Colonic mucosa (tissue), 4 donors: ENCODE data around the gene SMIM45.

Experiments
- DNase-seq: peaks from one replicate; pipeline ENCODE4 v3.0.0-alpha.2; 2020
- H3K27ac ChIP-seq: fragments of 200-600 bp; one replicate; pipeline ENCODE4 v1.8.0; 2021
- H3K27me3 ChIP-seq: fragments of 200-600 bp; one replicate; pipeline ENCODE4 v1.8.0; 2021
- H3K36me3 ChIP-seq: fragments of 200-600 bp; one replicate; pipeline ENCODE4 v1.8.0; 2021
- H3K4me1 ChIP-seq: fragments of 200-600 bp; one replicate; pipeline ENCODE4 v1.8.0; 2021; ENCODE audit warnings: mild to moderate bottlenecking
- H3K4me3 ChIP-seq: fragments of 200-600 bp; one replicate; pipeline ENCODE4 v1.8.0; 2021
- H3K9ac ChIP-seq, 2 donors: one replicate each; pipeline ENCODE4 v1.7.0; 2013; ENCODE audit warnings: control low read depth in 2 of 2, low read depth in 2 of 2, low read length in 2 of 2
- H3K9me3 ChIP-seq: fragments of 200-600 bp; one replicate; pipeline ENCODE4 v1.8.0; 2021
- intact Hi-C: fragments of 100-400 bp; cut with DNase I; formaldehyde crosslinking; loops from one replicate; pipeline ENCODE4 v1.14.1; 2022
- TF ChIP-seq, protein P1 (sequence below): fragments of 200-600 bp; IDR thresholded peaks from one replicate; pipeline ENCODE4 v1.8.0; 2022; ENCODE audit warnings: antibody characterized with exemption, mild to moderate bottlenecking
- donor health status: healthy.
- donor health status: DM: no; HTN: no; CAD: no.
- donor health status: DM: no; HTN: no; CAD: no.

Gene SMIM45

GRCh38 chr22:41951898-41952474, at the start of gene SMIM45:
Gene SMIM45, plus strand, starts transcription at chr22:41952150.
- no peak within 1 kb of the TSS for H3K9ac ChIP-seq
- no peak for DNase-seq
- no peaks in the 10 kb centered on the region for H3K9me3 ChIP-seq
- TF ChIP-seq, protein P1, sequence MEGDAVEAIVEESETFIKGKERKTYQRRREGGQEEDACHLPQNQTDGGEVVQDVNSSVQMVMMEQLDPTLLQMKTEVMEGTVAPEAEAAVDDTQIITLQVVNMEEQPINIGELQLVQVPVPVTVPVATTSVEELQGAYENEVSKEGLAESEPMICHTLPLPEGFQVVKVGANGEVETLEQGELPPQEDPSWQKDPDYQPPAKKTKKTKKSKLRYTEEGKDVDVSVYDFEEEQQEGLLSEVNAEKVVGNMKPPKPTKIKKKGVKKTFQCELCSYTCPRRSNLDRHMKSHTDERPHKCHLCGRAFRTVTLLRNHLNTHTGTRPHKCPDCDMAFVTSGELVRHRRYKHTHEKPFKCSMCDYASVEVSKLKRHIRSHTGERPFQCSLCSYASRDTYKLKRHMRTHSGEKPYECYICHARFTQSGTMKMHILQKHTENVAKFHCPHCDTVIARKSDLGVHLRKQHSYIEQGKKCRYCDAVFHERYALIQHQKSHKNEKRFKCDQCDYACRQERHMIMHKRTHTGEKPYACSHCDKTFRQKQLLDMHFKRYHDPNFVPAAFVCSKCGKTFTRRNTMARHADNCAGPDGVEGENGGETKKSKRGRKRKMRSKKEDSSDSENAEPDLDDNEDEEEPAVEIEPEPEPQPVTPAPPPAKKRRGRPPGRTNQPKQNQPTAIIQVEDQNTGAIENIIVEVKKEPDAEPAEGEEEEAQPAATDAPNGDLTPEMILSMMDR = no peak
- H3K27me3 ChIP-seq = no peaks in the 10 kb centered on the region
- H3K27ac ChIP-seq = no peak within 1 kb of the TSS
- H3K4me3 ChIP-seq = no peak within 1 kb of the TSS
- intact Hi-C loops = no loop called here
- H3K4me1 ChIP-seq = no peaks in the 10 kb centered on the region
- H3K36me3 ChIP-seq = no peaks in the 10 kb centered on the region

GRCh38 chr22:41902932-41903421, 49.0 kb upstream of the SMIM45 start:
- no peaks in the 10 kb centered on the region for H3K4me1 ChIP-seq
- intact Hi-C loops = no loop called here
- TF ChIP-seq, protein P1 = no peak
- no peaks in the 10 kb centered on the region for H3K9me3 ChIP-seq
- no peak overlapping the region for H3K9ac ChIP-seq
- no peak overlapping the region for H3K4me3 ChIP-seq
- DNase-seq = no peak
- peaks cover 16% of the 10 kb centered on the region for H3K36me3 ChIP-seq
- no peak overlapping the region for H3K27ac ChIP-seq
- no peaks in the 10 kb centered on the region for H3K27me3 ChIP-seq

DNA sequence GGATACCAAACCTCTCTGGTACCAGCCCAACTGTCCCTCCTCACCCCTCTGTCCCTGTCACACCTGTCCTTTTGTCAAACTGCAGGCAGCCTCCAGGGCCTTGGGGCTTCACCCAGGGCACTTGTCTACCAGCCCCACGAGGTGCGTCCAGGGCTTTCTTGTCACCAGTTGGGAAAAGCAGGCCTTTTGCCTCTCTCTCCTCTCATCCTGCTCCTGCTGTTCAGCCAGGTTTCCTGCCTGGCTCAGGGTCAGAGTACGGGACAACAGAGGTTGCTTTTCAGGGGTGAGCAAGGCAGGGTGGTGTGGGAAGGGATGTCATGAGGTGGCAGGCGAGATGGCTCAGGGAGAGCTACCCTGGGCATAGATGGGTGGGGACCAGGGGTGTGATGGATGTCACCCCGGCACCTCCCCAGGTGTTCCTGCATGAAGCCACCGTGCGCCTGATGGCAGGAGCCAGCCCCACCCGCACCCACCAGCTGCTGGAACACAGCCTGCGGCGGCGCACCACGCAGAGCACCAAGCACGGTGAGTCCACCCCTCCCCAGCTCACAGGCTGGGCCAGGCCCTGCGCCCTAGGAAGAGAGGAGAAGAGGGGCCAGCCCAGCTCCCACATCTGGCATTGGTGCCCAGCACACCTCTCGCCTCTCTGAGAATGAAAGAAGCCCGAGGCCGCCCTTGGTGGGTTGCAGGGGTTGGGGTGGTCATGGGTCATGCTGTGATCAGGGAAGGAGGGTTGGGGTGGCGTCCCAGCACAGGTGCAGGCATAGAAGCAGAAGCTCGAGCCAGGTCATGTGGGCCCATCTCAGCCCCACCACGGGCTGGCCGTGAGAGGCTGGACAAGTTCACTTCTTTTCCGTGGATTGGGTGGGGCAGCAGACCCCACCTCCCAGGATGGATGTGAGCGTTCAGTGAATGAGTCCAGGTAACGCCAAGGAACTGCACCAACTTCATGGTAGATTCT, 47.2 kb upstream of the SMIM45 start:
- no peak overlapping the region for H3K9ac ChIP-seq
- no peaks in the 10 kb centered on the region for H3K9me3 ChIP-seq
- intact Hi-C loops = no loop called here
- H3K4me3 ChIP-seq = no peak overlapping the region
- H3K36me3 ChIP-seq = peaks cover 7% of the 10 kb centered on the region
- no peak overlapping the region for H3K27ac ChIP-seq
- no peaks in the 10 kb centered on the region for H3K4me1 ChIP-seq
- TF ChIP-seq, protein P1 = no peak
- peaks cover 8% of the 10 kb centered on the region for H3K27me3 ChIP-seq
- no peak for DNase-seq

DNA sequence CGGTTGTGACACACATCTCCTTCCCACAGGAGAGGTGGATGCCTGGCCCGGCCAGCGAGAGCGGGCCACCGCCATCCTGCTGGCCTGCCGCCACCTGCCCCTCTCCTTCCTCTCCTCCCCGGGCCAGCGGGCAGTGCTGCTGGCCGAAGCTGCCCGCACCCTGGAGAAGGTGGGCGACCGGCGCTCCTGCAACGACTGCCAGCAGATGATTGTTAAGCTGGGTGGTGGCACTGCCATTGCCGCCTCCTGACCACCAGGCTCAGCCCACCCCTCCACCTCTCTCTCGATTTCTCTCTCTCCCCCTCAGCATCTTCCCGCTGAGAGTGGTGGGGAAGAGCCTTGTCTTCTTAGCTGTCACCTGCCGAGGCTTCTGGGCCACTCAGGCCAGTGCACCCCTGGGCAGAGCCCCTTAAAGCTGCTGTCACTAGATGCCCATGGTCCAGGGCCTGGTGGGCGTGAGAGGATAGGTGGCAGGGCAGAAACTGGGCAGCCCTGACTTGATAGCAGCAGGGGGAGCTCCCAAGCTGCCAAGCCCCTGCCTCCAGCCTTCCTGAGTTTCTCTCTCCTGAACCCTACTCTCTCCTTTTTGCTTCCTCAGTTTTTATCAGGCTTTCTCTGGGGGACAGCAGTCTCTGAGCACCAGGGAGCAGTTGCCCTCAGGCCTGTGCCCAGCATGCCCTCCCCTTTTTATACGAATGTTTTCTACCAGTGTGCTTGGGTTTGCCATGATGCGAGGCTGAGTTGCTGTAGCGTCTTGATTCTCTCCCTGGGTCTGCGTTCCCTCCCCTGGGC, 46.3 kb upstream of the SMIM45 start:
- no peaks in the 10 kb centered on the region for H3K9me3 ChIP-seq
- peaks cover 16% of the 10 kb centered on the region for H3K27me3 ChIP-seq
- DNase-seq = no peak
- TF ChIP-seq, protein P1 = no peak
- intact Hi-C loops = no loop called here
- H3K9ac ChIP-seq = no peak overlapping the region
- H3K36me3 ChIP-seq = peaks cover under 1% of the 10 kb centered on the region
- H3K27ac ChIP-seq = no peak overlapping the region
- H3K4me1 ChIP-seq = peaks cover 3% of the 10 kb centered on the region
- H3K4me3 ChIP-seq = no peak overlapping the region

DNA sequence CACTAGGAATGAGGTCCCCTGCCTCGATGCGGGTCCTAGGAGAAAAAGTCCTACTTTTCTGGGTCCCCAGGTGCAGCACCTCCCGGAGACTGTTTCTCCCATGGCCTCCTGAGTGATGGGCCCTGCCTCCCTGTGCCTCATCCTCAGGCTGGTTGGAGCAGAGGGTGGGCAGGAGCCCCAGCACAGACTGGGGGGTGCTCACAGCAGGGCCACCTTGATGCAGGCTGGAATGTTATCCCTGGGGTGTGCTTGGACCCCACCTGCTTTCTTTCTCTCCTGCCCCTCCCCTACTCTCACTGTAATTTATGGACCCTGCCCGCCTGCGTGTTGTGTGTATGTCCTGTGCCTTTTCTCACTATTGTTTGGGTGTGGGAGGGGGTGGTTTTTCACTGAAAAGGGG, 45.1 kb upstream of the SMIM45 start:
- TF ChIP-seq, protein P1 = no peak

More for the DNA sequence above, 45.1 kb upstream of the SMIM45 start:
- Histone ChIP-seq H3K36me3 (no peaks in the 10 kb centered on the region), H3K9me3 (no peaks in the 10 kb centered on the region), H3K4me1 (peaks cover 9% of the 10 kb centered on the region), H3K27ac (no peak overlapping the region), H3K27me3 (peaks cover 29% of the 10 kb centered on the region), H3K4me3 (no peak overlapping the region), H3K9ac (no peak overlapping the region)
- no peak for DNase-seq
- intact Hi-C loops = no loop called here
